Right lobe of liver (tissue), 4 donors: ENCODE results near the gene FEZF2.

Source experiments
- POLR2A ChIP-seq: fragments of 450-650 bp; IDR thresholded peaks from one replicate; pipeline ENCODE4 v1.6.1; 2017; ENCODE audit warnings: antibody characterized with exemption, mild to moderate bottlenecking
- TF ChIP-seq, protein P1 (sequence below), 4 donors: fragments of 200-600 bp in 3 of 4; fragments of 450-650 bp in 1 of 4; IDR thresholded peaks; one replicate each; pipeline versions ENCODE4 v1.5.1 to v1.8.0; 2016 to 2022; ENCODE audit warnings: antibody characterized with exemption in 4 of 4, mild to moderate bottlenecking in 2 of 4
- donor health status: DM: no; HTN: no; CAD: no.
- donor health status: DM: no; HTN: no; CAD: no.
- donor health status: DM: no; HTN: yes; CAD: no.

DNA sequence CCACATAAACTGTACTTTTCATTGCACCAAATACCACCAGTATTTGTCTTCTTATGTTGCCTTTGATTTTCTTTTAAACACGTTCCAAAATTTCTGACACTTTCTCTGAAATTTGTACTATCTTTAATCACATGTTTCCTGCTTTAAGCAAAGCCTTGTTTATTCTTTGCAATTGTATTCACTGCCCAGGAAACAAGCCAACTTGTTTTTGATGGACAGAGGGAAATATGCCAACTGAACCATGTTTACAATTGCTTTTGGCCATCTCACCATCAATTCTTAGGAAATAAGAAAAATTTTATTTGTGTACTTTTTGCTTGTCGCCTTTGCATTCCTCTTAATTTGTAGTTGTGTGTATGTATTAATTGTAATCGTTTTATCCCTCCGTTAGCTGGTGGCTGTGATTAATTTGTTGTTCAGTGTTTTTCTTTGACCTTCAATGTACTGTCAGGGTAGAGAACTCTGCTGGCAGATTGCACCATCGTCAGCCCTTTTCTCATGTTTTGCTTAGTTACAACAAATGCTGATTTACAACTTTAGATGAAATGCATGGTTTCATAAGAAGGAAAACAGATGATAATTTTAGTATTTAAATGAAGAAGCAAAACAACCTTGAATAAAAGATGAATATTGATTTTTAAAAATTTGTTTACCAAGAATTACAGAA, 19.4 kb upstream of the FEZF2 start:
- TF ChIP-seq, protein P1, sequence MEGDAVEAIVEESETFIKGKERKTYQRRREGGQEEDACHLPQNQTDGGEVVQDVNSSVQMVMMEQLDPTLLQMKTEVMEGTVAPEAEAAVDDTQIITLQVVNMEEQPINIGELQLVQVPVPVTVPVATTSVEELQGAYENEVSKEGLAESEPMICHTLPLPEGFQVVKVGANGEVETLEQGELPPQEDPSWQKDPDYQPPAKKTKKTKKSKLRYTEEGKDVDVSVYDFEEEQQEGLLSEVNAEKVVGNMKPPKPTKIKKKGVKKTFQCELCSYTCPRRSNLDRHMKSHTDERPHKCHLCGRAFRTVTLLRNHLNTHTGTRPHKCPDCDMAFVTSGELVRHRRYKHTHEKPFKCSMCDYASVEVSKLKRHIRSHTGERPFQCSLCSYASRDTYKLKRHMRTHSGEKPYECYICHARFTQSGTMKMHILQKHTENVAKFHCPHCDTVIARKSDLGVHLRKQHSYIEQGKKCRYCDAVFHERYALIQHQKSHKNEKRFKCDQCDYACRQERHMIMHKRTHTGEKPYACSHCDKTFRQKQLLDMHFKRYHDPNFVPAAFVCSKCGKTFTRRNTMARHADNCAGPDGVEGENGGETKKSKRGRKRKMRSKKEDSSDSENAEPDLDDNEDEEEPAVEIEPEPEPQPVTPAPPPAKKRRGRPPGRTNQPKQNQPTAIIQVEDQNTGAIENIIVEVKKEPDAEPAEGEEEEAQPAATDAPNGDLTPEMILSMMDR (IDR thresholded peaks at IDR 0.05) = no peak
- TF ChIP-seq POLR2A = no peak
